WTC11 (cell line): ENCODE measurements around the gene LRRC27.

Experiments used
- AFF4 ChIP-seq: sonication (generic); formaldehyde crosslinking; IDR thresholded peaks from 2 replicates; pipeline ENCODE4 v1.8.1; 2023; ENCODE audit warnings: mild to moderate bottlenecking, missing genetic modification reagents, borderline replicate concordance
- ATF3 ChIP-seq: sonication (generic); formaldehyde crosslinking; conservative IDR thresholded peaks from 2 replicates; pipeline ENCODE4 v1.8.1; 2022; ENCODE audit warnings: mild to moderate bottlenecking, missing genetic modification reagents
- ATF6 ChIP-seq: sonication (generic); formaldehyde crosslinking; IDR thresholded peaks from 2 replicates; pipeline ENCODE4 v1.8.1; 2023; ENCODE audit warnings: mild to moderate bottlenecking, missing genetic modification reagents
- CREM ChIP-seq: sonication (generic); formaldehyde crosslinking; IDR thresholded peaks from 2 replicates; pipeline ENCODE4 v1.8.1; 2022; ENCODE audit warnings: mild to moderate bottlenecking, missing genetic modification reagents, moderate library complexity
- CTCF ChIP-seq: fragments of 200-600 bp; IDR thresholded peaks from 2 replicates; pipeline ENCODE4 v1.8.0; 2022; ENCODE audit warnings: antibody characterized with exemption
- ETV6 ChIP-seq: sonication (generic); formaldehyde crosslinking; IDR thresholded peaks from 2 replicates; pipeline ENCODE4 v1.8.1; 2022; ENCODE audit warnings: mild to moderate bottlenecking, missing genetic modification reagents
- FOXJ3 ChIP-seq: sonication (generic); formaldehyde crosslinking; IDR thresholded peaks from 2 replicates; pipeline ENCODE4 v1.9.0; 2021; ENCODE audit warnings: missing genetic modification reagents, mild to moderate bottlenecking, borderline replicate concordance
- FOXK1 ChIP-seq: sonication (generic); formaldehyde crosslinking; IDR thresholded peaks from 2 replicates; pipeline ENCODE4 v1.8.0; 2022; ENCODE audit warnings: mild to moderate bottlenecking, moderate library complexity, missing genetic modification reagents
- MAX ChIP-seq: sonication (generic); formaldehyde crosslinking; IDR thresholded peaks from 2 replicates; pipeline ENCODE4 v1.8.0; 2022; ENCODE audit warnings: mild to moderate bottlenecking, missing genetic modification reagents
- NR2C2 ChIP-seq: sonication (generic); formaldehyde crosslinking; IDR thresholded peaks from 2 replicates; pipeline ENCODE4 v1.8.0; 2022; ENCODE audit warnings: mild to moderate bottlenecking, missing genetic modification reagents
- NR3C1 ChIP-seq: sonication (generic); formaldehyde crosslinking; conservative IDR thresholded peaks from 2 replicates; pipeline ENCODE4 v1.8.1; 2023; ENCODE audit warnings: low read depth, mild to moderate bottlenecking, missing genetic modification reagents
- SP1 ChIP-seq: sonication (generic); formaldehyde crosslinking; conservative IDR thresholded peaks from 2 replicates; pipeline ENCODE4 v1.8.1; 2022; ENCODE audit warnings: missing genetic modification reagents
- TP53 ChIP-seq: sonication (generic); formaldehyde crosslinking; IDR thresholded peaks from 2 replicates; pipeline ENCODE4 v1.8.1; 2023; ENCODE audit warnings: mild to moderate bottlenecking, missing genetic modification reagents
- ZNF121 ChIP-seq: sonication (generic); formaldehyde crosslinking; IDR thresholded peaks from 2 replicates; pipeline ENCODE4 v1.8.0; 2023; ENCODE audit warnings: missing genetic modification reagents

- TF ChIP-seq ATF6 (CRISPR knock-in tag), result no peak
- no peak for TF ChIP-seq CTCF
- TF ChIP-seq FOXJ3 (CRISPR knock-in tag), result no peak
- TF ChIP-seq FOXK1, result no peak
- no peak for TF ChIP-seq ZNF121
- no peak for TF ChIP-seq MAX (CRISPR knock-in tag)
- no peak for TF ChIP-seq ATF3
- TF ChIP-seq NR3C1 (CRISPR knock-in tag), result no peak
- no peak for TF ChIP-seq ETV6
- TF ChIP-seq TP53 (CRISPR knock-in tag), result no peak
- TF ChIP-seq NR2C2 (CRISPR knock-in tag), result no peak
- TF ChIP-seq AFF4 (CRISPR knock-in tag), result no peak
- TF ChIP-seq SP1 (CRISPR knock-in tag), result no peak
- no peak for TF ChIP-seq CREM (CRISPR knock-in tag)
These were observed 31.4 kb downstream of the LRRC27 start for GRCh38 chr10:132363376-132363775.
